Hematopoietic multipotent progenitor cell treated with erythropoietin and hydrocortisone succinate and interleukin-3 and kit ligand, for 8 days (in vitro differentiated cells): ENCODE measurements around the gene DBT.
A peak's percentile ranks its signal among the peaks of the same experiment; 100 is the strongest.
"Not testable (repeated sequence)": the region's sequence is repeated elsewhere in the genome, so short reads cannot be mapped to it uniquely, and the experiment has no call there.

Experiments
- DNase-seq: peaks from one replicate; pipeline ENCODE4 v3.0.0-alpha.2; 2015

The DBT gene

DNA sequence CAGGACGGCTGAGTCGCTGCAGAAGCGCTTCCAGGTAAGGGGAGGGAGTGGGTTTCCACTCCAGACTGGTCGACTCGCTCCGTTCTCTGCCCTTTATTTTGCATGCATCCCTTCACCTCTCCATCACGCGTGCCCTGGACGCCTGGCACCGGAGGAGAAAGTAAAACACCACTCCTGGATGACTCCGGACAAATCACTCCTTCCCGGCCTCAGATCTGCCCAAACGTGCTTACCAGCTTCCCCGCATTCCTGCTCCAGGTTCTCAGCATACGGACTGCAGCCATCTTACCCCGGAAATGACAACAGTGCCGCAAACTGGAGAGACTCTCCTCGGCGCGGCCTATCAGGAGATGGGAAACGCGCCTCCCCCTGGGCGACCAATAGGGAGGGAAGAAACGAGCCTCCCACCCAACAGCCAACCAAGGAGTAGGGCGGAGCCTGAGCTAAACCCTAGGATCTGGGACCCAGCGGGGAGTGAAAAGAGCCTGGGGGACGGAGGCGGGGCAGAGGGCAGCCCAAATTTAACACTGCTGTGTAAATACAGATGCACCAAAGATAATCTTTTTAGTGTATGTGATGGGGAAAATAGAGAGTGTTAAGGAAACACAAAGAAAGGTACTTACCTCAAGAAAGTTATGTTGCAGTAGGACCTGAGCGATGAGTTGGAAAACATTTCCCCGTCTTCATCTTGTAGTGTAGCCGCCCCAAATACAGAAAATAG, at the start of gene DBT:
Gene DBT, minus strand, starts transcription at position 298 of the 721 bp plus-strand sequence. Its CDS starts 14 bp downstream, at position 284.
- DNase-seq = peak; percentile 98

DNA sequence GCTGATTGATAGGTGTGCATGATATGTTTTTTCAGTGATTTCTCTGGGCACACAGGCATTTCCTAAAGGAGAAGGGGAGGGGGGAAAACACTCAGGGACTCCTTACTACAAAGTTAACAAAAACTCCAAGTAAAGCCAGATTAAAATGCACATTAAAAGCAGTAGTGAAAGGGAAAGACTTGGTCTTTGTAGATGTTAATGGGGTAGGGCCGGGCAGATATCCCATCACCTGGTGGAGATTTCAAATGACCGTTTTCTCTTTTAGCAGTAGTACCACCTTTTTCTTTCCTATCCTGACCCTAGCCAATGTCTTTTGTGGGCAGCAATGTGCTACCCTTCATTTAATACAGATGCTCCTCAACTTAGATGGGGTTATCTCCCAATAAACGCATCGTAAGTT, 48.9 kb upstream of the DBT start:
- no peak for DNase-seq

DNA sequence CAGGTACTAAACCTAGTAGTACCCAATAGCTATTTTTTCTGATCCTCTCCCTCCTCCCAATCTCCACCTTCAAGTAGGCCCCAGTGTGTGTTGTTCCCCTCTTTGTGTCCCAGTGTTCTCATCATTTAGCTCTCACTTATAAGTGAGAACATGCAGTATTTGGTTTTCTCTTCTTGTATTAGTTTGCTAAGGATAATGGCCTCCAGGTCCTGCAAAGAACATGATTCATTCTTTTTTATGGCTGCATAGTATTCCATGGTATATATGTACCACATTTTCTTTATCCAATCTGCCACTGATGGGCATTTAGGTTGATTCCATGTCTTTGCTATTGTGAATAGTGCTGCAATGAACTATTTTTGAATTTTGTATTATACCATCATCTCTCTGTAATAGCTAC, 47.4 kb upstream of the DBT start:
- DNase-seq = not testable (repeated sequence)

DNA sequence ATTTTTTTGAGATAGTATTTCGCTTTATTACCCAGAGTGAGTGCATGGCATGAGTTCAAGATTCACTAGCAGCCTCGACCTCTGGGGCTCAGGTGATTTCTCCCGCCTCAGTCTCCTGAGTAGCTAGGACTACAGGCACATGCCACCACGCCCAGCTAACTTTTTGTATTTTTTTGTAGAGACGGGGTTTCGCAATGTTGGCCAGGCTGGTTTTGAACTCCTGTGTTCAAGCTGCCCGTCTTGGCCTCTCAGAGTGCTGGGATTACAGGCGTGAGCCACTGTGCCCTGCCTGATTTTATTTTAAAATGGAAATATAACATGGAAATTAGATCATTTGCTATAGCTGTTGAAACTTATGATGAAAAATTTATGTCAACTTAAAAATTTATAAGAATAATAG, 46.5 kb upstream of the DBT start:
- DNase-seq = no peak

- peak; percentile 11 for DNase-seq
These were observed 43.1 kb upstream of the DBT start for GRCh38 chr1:100292711-100293110.

DNA sequence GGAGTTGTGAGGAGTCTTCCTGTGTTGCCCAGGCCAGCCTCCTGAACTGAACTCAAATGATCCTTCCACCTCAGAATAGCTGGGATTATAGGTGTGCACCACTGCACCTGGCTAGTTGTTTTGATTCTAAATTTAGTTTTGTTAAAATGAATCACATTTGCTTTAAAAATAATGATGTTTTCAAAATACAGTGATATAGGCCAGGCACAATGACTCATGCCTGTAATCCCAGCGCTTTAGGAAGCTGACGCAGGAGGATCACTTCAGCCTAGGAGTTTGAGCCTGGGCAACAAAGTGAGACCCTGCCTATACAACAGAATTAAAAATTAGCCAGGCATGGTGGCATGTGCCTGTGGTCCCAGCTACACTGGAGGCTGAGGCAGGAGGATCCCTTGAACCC, 40.7 kb upstream of the DBT start:
- DNase-seq = no peak

- DNase-seq = no peak
These were observed 37.5 kb upstream of the DBT start for GRCh38 chr1:100287162-100287561.

- DNase-seq = no peak
These were observed 35.0 kb upstream of the DBT start for GRCh38 chr1:100284591-100284990.

DNA sequence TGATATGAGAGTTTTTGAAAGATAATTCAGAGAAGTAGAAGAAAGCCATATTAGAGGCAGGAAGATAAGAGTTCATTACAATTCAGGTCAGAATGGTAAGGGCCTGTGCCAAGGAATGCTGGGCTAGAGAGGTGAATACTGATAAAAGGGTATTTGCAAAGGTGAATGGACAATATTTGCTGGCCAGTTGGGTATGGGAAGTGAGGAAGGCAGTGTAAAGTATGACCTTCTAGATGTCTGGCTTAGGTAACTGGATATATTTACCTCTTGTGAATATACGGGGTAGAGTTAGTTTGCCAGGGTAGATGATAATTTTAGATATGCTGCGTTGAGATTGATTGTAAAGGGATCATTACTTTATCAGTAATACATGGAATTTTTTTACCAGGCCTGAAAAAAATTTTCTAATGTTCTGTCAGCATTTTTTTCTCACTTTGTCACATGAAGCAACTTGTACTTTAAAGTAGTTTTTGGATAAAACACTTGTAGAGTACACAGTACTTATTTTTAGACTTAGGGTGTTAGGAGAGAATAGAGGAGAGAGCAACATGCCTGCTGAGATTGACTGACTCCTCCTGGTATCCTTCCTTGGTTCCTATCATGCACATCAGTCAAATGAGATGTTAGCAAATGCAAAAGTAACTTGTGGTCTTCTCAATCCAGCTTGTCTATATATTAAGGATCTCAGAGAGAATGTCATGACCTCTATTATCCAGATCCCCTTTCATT, 30.5 kb upstream of the DBT start:
- DNase-seq = no peak

DNA sequence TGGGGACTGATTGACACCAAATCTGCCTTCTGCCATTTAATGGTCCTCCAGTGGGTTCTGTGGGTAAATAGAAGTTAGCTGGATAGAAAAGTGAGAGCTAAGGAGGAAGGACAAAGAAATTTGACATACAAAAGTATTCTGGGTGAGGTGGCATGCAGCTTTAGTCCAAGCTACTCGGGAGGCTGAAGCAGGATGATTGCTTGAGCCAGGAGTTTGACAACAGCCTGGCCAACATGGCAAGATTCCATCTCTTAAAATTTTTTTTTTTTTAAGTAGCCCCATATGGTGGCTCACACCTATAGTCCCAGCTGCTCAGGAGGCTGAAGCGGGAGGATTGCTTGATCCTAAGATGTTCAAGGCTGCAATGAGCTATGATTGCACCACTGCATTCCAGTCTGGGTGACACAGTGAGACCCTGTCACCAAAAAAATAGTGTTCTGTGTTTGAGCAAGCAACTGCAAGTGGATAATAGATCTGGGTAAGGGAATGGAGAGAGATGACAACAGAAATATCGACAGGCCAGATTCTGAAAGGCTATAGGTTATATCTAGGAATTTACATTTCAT, 29.8 kb upstream of the DBT start:
- no peak for DNase-seq

DNA sequence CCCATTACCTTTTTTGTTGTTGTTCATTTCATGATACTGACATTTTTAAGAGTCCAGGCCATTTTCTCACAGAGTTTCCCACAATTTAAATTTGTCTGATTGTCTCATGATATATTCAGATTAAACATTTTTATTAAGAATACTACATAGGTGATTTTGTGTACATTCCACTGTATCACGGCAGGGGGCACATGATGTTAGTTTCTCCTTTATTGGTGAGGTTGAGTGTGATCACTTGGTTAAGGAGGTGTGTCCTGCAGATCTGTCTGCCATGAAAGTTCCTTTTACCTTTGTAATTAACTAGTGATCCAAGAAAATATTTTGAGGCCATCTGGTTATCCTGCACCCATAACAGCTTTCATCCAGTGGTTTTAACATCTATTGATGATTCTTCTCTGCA, 28.2 kb upstream of the DBT start:
- peak; percentile 79 for DNase-seq

DNA sequence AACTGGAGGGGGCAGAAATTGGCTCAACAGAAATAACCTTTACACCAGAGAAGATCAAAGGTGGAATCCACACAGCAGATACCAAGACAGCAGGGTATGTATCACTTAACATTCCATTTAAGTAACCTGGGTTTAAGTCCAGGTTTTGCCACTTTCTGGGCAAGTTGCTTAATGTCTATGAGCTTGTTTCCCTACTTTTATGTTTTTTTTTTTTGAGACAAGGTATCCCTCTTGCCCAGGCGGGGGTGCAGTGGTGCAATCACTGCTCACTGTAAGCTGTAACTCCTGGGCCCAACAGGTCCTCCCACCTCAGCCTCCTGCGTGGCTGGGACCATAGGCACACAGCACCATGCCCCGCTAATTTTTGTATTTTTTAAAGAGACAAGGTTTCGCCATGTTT, 18.6 kb upstream of the DBT start:
- DNase-seq = no peak

DNA sequence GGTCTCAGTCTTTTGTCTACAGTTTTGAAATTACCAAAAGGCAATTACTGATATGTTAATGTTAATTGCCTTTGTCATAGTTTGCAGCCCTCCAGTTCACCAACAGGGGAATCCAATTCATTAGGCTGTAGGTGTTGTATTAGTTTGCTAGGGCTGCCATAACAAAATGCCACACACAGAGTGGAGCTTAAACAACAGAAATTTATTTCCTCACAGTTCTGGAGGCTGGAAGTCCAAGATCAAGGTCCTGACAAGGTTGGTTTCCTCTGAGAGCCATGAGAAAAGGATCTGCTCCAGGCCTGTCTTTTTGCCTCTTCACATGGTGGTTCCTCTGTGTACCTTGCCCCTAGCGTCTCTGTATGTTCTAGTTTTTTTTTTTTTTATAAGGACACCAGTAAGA, 17.6 kb upstream of the DBT start:
- peak; percentile 28 for DNase-seq

GRCh38 chr1:100266741-100267140, 17.1 kb upstream of the DBT start:
- DNase-seq = peak; percentile 30

DNA sequence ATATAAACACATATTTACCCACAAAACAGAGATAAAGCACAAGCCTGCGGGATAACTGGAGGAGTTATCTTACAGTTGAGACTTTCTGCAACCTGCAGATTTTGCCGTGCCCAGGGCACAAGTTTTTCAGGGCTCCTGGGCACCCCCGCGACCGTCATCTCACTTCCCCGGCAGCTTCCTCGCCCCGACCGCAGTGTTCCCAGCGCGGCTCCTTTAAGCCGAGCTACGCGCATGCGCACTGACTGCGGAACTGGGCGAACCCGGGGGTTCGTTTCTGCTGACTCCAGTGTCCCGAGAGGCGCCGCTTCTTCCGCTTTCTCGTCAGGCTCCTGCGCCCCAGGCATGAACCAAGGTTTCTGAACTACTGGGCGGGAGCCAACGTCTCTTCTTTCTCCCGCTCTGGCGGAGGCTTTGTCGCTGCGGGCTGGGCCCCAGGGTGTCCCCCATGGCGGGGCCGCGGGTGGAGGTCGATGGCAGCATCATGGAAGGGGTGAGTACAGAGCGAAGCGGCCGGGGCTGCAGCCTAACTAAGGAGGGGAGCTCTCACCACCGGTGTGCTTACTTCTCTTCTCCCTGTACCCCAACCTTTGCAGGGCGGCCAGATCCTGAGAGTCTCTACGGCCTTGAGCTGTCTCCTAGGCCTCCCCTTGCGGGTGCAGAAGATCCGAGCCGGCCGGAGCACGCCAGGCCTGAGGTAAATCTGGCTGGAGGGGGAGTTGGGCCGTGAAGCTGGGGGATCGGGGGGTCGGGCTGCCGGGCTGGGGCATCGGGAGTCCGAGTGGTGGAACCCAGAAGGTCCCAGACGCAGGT, 16.5 kb upstream of the DBT start, which contains the start of gene RTCA:
Gene RTCA, plus strand, starts transcription at position 286 of the 810 bp plus-strand sequence. Its CDS starts 160 bp downstream, at position 446.
- peak; percentile 97 for DNase-seq

DNA sequence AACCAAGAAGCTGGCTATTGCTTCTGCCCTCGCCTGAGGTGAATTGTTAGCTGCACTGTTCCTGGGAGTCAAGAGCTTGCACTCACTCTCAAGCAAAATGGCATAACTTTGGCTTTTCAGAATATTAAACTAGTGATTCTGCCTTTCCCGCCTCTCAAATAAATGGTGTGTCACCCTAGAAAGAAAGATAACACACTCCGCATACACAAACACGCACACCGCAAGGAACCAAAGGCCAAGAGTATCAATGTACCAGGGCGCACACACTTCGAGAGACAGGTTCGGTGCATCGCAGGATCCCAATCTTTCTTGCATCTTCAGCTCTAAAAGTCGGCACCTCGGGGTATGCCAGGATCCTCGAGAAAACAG, 15.9 kb upstream of the DBT start:
- peak; percentile 73 for DNase-seq

GRCh38 chr1:100264081-100264480, 14.4 kb upstream of the DBT start:
- DNase-seq = peak; percentile 23

- no peak for DNase-seq
These were observed 12.1 kb upstream of the DBT start for GRCh38 chr1:100261686-100262085.

- not testable (repeated sequence) for DNase-seq
These were observed 8.8 kb upstream of the DBT start for GRCh38 chr1:100258427-100258826.

DNA sequence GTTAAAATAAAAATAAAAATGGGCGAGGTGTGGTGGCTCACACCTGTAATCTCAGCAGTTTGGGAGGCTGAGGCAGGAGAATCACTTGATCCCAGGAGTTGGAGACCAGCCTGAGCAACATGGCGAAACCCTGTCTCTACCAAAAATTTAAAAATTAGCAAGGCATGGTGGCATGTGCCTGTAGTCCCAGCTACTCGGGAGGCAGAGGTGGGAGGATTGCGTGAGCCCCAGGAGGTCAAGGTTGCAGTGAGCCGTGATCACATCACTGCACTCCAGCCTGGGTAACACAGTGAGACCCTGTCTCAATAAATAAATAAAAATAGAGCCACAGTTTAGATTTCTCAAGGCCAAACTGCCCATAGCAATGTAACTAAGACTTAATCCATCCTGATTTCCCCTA, 6.6 kb upstream of the DBT start:
- DNase-seq = not testable (repeated sequence)

DNA sequence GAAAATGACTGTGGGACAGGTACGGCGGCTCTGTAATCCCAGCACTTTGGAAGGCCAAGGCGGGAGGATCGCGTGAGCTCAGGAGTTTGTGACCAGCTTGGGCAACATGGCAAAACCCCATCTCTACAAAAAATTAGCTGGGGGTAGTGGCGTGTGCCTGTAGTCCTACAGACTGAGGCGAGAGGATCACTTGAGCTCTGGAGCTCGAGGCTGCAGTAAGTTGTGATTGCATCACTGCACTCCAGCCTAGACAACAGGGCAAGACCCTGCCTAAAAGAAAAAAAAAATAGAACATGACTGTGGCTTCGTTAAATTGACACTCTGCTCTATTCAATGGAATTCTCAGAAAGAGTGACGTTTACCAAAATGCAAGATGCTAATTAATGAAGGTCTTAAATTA, 3.9 kb upstream of the DBT start:
- DNase-seq = no peak

GRCh38 chr1:100252901-100253300, 3.3 kb upstream of the DBT start:
- no peak for DNase-seq

GRCh38 chr1:100250807-100251206, 1.2 kb upstream of the DBT start:
- no peak for DNase-seq
